BLaER1 treated with 17β-estradiol and CSF1 and Interleukin-3, amounts not matched to agents 10 nM and 100 nM (cell line): ENCODE measurements around the gene PGAM4.
A peak's percentile ranks its signal among the peaks of the same experiment; 100 is the strongest.
"Not testable (repeated sequence)": the region's sequence is repeated elsewhere in the genome, so short reads cannot be mapped to it uniquely, and the experiment has no call there.

Source experiments
- H3K27ac ChIP-seq, 11 experiments: shearing (Covaris generic); formaldehyde crosslinking; 2 replicates each; pipeline ENCODE4 v1.8.1; 2022
- H3K27me3 ChIP-seq, 11 experiments: shearing (Covaris generic); formaldehyde crosslinking; 2 replicates each; pipeline ENCODE4 v1.8.1; 2022
- H3K36me3 ChIP-seq, 11 experiments: shearing (Covaris generic); formaldehyde crosslinking; 2 replicates each; pipeline ENCODE4 v1.8.1; 2022
- H3K4me1 ChIP-seq, 10 experiments: shearing (Covaris generic); formaldehyde crosslinking; 2 replicates each; pipeline ENCODE4 v1.8.1; 2022
- H3K4me2 ChIP-seq, 11 experiments: shearing (Covaris generic); formaldehyde crosslinking; 2 replicates each; pipeline ENCODE4 v1.8.1; 2022
- H3K4me3 ChIP-seq, 10 experiments: shearing (Covaris generic); formaldehyde crosslinking; 2 replicates each; pipeline ENCODE4 v1.8.1; 2022
- H3K9ac ChIP-seq, 11 experiments: shearing (Covaris generic); formaldehyde crosslinking; 2 replicates each; pipeline ENCODE4 v1.8.1; 2022
- H3K9me3 ChIP-seq, 11 experiments: shearing (Covaris generic); formaldehyde crosslinking; replicated peaks in 1 of 11; 2 replicates each; pipeline ENCODE4 v1.8.1; 2022
- H4K20me1 ChIP-seq, 11 experiments: shearing (Covaris generic); formaldehyde crosslinking; 2 replicates each; pipeline ENCODE4 v1.8.1; 2022
- Cebpa-rat ChIP-seq, 11 experiments: shearing (Covaris generic); IDR thresholded peaks; 2 replicates each; pipeline ENCODE4 v1.8.1; 2022

PGAM4 gene

DNA sequence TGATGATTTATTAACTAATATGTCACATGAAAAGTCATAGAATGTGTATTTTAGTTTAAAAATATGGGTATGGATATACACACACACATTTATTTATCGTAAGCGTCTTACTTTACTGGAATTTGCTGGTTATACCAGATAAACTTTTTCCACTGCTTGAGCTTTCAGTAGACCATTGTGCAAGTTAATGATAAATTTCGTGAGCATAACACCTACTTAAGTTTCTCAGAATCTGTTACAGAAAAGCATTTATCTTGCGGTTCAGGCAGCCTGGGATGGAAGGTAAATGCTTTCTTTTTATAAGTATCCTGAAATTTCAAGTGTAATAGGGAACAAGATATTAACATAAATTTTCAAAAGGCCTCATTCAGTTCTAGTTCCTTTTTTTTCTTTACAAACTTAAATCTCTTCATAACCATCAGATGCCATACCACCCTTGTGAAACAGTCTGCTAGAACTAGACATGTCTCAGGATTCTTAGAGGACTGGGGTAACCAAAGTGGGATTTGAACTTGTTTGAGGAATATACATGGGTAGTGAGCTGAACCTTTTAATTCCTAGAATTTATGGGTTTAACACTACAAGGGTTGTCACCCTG is 31.3 kb downstream of the PGAM4 start:
- no peak overlapping the region for H3K27ac ChIP-seq
- no peak overlapping the region for H3K9ac ChIP-seq
- no peak for TF ChIP-seq Cebpa-rat (IDR thresholded peaks at IDR 0.05)
- peaks cover 14 to 75% (median 51%) of the 10 kb centered on the region in 11 experiments; a peak in 20 of 22 replicates for H3K27me3 ChIP-seq
- 0 out of 22 replicates have a peak, but pooled peaks cover 0 to 6% (median 0%) of the 10 kb centered on the region in 11 experiments for H4K20me1 ChIP-seq
- no peaks in the 10 kb centered on the region for H3K36me3 ChIP-seq
- peaks cover 3 to 25% (median 8%) of the 10 kb centered on the region in 10 experiments; a peak in 14 of 20 replicates for H3K4me1 ChIP-seq
- no peak overlapping the region; a peak in 1 of 22 replicates for H3K4me2 ChIP-seq
- peaks cover 0 to 2% (median under 1%) of the 10 kb centered on the region in 11 experiments; a peak in 9 of 22 replicates for H3K9me3 ChIP-seq
- no peak overlapping the region for H3K4me3 ChIP-seq

DNA sequence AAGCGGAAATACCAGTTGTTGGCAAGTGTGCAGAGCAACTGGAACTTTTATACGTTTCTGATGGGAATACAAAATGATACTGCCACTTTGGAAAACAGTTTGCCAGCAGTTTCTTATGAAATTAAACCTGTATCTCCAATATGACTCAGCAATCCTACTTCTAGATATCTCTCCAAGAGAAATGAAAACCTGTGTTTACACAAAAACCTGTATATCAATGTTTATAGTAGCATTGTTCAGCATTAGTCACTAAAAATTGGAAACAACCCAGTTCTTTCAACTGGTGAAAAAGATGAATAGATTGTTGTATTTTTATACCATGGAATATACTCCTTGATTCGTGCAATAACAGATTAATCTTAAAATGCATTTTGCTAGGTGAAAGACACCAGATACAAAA is 32.1 kb downstream of the PGAM4 start:
- TF ChIP-seq Cebpa-rat (IDR thresholded peaks at IDR 0.05): no peak
- H3K9me3 ChIP-seq: peaks cover 0 to 11% (median 8%) of the 10 kb centered on the region in 11 experiments; a peak in 13 of 22 replicates
- H3K27ac ChIP-seq: no peak overlapping the region
- H3K4me2 ChIP-seq: no peak overlapping the region
- H3K4me1 ChIP-seq: peaks cover 0 to 16% (median under 1%) of the 10 kb centered on the region in 10 experiments; a peak in 8 of 20 replicates
- H3K4me3 ChIP-seq: no peak overlapping the region
- 0 out of 22 replicates have a peak, but pooled peaks cover 0 to 6% (median 0%) of the 10 kb centered on the region in 11 experiments for H4K20me1 ChIP-seq
- no peak overlapping the region for H3K9ac ChIP-seq
- no peaks in the 10 kb centered on the region for H3K36me3 ChIP-seq
- peaks cover 14 to 68% (median 43%) of the 10 kb centered on the region in 11 experiments; a peak in 20 of 22 replicates for H3K27me3 ChIP-seq

DNA sequence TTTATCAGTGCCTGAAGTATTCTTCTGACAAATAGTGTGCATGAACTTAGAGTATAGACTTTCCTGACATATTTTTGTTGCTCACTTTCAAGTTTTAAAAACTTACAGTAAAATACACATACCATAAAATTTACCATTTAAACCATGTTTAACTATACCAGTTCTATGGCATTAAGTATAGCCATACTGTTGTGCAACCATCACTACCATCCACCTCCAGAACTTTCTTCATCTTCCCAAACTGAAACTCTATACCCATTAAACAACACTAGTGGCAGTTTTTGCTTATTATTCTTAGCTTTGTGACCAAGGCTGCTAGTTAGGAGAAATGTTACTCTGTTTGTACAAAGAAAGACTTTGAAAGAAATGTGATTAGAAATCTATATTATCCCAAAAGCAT is 33.1 kb downstream of the PGAM4 start:
- Histone ChIP-seq H3K36me3 (no peaks in the 10 kb centered on the region), H3K4me2 (no peak overlapping the region), H3K4me1 (peaks cover 0 to 12% (median 0%) of the 10 kb centered on the region in 10 experiments; a peak in 1 of 20 replicates), H3K4me3 (no peak overlapping the region), H3K27ac (no peak overlapping the region), H3K9ac (no peak overlapping the region), H3K9me3 (peaks cover 0 to 13% (median 8%) of the 10 kb centered on the region in 11 experiments; a peak in 13 of 22 replicates), H4K20me1 (0 out of 22 replicates have a peak, but pooled peaks cover 0 to 6% (median 0%) of the 10 kb centered on the region in 11 experiments), H3K27me3 (peaks cover 14 to 58% (median 36%) of the 10 kb centered on the region in 11 experiments; a peak in 19 of 22 replicates)
- TF ChIP-seq Cebpa-rat (IDR thresholded peaks at IDR 0.05): no peak

DNA sequence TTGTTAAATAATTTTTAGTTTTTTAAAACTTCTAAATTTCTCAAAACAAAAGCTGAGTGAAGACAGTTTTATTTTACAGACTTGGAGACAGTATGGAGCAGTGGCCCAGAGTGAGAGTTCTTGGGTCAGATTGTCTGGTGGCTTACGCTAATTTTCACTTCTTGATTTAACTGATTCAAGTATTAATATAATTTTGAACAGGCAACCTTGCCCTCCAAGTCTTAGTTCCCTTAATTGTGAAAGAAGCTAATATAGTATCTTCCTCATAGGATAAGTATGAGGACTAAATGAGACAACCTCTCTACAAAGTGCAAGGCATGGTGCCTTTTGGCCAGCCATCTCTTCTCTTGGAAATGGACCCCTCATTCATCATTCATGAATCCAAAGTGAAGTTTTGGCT is 33.6 kb downstream of the PGAM4 start:
- Histone ChIP-seq H3K9me3 (peaks cover 0 to 16% (median 8%) of the 10 kb centered on the region in 11 experiments; a peak in 13 of 22 replicates), H3K4me2 (no peak overlapping the region), H4K20me1 (0 out of 22 replicates have a peak, but pooled peaks cover 0 to 6% (median 0%) of the 10 kb centered on the region in 11 experiments), H3K4me3 (no peak overlapping the region), H3K27me3 (peaks cover 14 to 57% (median 35%) of the 10 kb centered on the region in 11 experiments; a peak in 19 of 22 replicates), H3K4me1 (peaks cover 0 to 12% (median 0%) of the 10 kb centered on the region in 10 experiments; a peak in 1 of 20 replicates), H3K36me3 (no peaks in the 10 kb centered on the region), H3K9ac (no peak overlapping the region), H3K27ac (no peak overlapping the region)
- no peak for TF ChIP-seq Cebpa-rat (IDR thresholded peaks at IDR 0.05)

DNA sequence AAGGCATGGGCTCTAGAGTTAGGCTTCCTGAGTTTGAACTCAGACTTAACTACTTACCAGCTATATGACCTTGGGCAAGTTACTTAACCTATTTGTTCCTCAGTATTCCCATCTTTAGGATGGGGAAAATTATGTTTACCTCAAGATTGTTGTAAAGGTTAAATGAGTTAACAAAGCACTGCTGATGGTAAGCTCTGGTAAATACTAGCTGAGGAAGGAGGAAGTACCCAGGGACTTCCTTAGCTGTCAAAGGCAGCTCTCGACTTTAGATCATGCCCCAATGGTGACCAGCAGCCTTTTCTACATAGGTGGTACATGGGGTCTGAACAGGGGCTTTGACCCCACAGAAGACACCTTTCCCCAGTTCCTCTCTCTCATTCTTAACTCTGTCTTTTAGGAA is 38.9 kb downstream of the PGAM4 start:
- Histone ChIP-seq H3K9ac (no peak overlapping the region), H3K27me3 (peaks cover 19 to 60% (median 43%) of the 10 kb centered on the region in 11 experiments; a peak in 21 of 22 replicates), H3K27ac (no peak overlapping the region), H3K4me1 (peaks cover 0 to 13% (median 0%) of the 10 kb centered on the region in 10 experiments; a peak in 4 of 20 replicates), H4K20me1 (peaks cover 0 to 6% (median 0%) of the 10 kb centered on the region in 11 experiments; a peak in 2 of 22 replicates), H3K9me3 (peaks cover 6 to 26% (median 16%) of the 10 kb centered on the region in 11 experiments; a peak in 16 of 22 replicates), H3K36me3 (0 out of 22 replicates have a peak, but pooled peaks cover 0 to 6% (median 0%) of the 10 kb centered on the region in 11 experiments), H3K4me2 (no peak overlapping the region), H3K4me3 (no peak overlapping the region)
- TF ChIP-seq Cebpa-rat (IDR thresholded peaks at IDR 0.05): no peak

DNA sequence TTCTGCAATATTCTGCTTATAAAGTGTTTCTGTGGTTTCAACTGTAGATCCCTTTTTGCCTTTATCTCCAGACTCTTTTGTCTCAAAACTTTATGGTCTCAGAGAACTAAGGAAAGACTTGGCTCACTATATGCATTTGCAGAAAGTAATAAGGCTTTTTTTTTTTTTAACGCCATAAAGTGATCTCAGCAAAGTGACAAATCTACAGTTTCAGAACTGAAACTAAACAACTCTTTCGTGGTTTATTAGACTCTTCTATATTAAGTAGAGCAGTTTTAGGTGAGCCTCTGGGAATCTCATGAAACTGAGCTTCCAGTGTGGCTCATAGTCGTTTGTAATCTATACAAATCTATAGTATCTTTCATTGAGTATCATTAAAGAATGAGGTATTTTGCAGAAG is 43.7 kb downstream of the PGAM4 start:
- Histone ChIP-seq H3K9ac (no peak overlapping the region), H3K27ac (no peak overlapping the region), H4K20me1 (no peaks in the 10 kb centered on the region; a peak in 2 of 22 replicates), H3K36me3 (0 out of 22 replicates have a peak, but pooled peaks cover 0 to 6% (median 0%) of the 10 kb centered on the region in 11 experiments), H3K4me2 (peak overlapping the region in 2 of 11 experiments; percentile 34 to 50; a peak in 2 of 22 replicates), H3K4me1 (peaks cover 0 to 16% (median 0%) of the 10 kb centered on the region in 10 experiments; a peak in 4 of 20 replicates), H3K9me3 (peaks cover 0 to 15% (median 9%) of the 10 kb centered on the region in 11 experiments; a peak in 13 of 22 replicates), H3K27me3 (peaks cover 23 to 85% (median 64%) of the 10 kb centered on the region in 11 experiments; a peak in 21 of 22 replicates), H3K4me3 (no peak overlapping the region)
- TF ChIP-seq Cebpa-rat (IDR thresholded peaks at IDR 0.05): no peak

DNA sequence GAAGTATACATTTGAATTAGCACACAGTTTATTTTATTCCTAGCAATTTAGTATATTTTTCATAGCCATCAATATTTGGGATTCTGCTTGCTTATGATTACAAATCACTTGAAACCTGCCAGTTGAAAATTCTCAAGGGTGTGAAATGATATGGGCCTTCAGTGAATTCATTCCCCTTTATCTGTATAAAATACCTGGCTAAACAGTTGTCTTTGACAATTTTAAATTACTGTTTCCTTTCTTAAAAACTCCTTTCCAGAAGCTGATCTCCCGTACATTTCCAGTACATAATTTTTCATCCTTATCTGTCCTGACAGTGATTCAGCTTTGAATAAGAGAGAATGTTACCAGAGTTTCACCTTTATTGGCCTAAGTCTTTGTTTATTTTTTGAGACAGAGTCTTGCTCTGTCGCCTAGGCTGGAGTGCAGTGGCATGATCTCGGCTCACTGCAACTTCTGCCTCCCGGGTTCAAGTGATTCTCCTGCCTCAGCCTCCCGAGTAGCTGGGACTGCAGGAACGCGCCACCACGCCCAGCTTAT is 45.0 kb downstream of the PGAM4 start:
- Histone ChIP-seq H3K27ac (no peak overlapping the region), H3K9ac (no peak overlapping the region), H3K27me3 (peaks cover 12 to 82% (median 58%) of the 10 kb centered on the region in 11 experiments; a peak in 20 of 22 replicates), H3K4me2 (no peak overlapping the region), H3K36me3 (0 out of 22 replicates have a peak, but pooled peaks cover 0 to 6% (median 0%) of the 10 kb centered on the region in 11 experiments), H3K9me3 (peaks cover 0 to 11% (median 8%) of the 10 kb centered on the region in 11 experiments; a peak in 8 of 22 replicates), H3K4me1 (peaks cover 0 to 16% (median 0%) of the 10 kb centered on the region in 10 experiments; a peak in 4 of 20 replicates), H4K20me1 (no peaks in the 10 kb centered on the region; a peak in 2 of 22 replicates), H3K4me3 (no peak overlapping the region)
- no peak for TF ChIP-seq Cebpa-rat (IDR thresholded peaks at IDR 0.05)

DNA sequence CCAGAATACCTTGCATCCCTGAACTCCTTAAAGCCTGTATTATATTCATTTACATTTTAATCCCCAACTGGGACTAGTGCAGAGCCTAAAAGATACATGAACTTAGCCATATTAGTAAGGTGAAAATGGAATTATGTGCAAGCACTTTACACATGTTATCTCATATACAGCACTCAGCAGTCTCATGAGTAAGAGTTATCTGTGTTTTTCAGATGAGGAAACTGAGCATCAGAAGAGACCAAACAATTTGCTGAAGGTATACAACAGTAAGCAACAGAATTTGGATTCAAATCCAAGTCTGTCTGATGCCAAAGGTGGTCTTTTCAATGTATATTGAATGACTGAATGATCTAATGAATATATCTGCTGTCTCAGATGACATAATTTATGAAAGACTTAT is 46.7 kb downstream of the PGAM4 start:
- Histone ChIP-seq H3K36me3 (0 out of 22 replicates have a peak, but pooled peaks cover 0 to under 1% (median 0%) of the 10 kb centered on the region in 11 experiments), H3K27me3 (peaks cover 12 to 80% (median 64%) of the 10 kb centered on the region in 11 experiments; a peak in 21 of 22 replicates), H3K4me1 (peaks cover 0 to 26% (median 3%) of the 10 kb centered on the region in 10 experiments; a peak in 5 of 20 replicates), H3K9ac (no peak overlapping the region), H3K4me2 (no peak overlapping the region), H3K27ac (no peak overlapping the region), H3K4me3 (no peak overlapping the region), H3K9me3 (peaks cover 0 to 11% (median 8%) of the 10 kb centered on the region in 11 experiments; a peak in 8 of 22 replicates), H4K20me1 (peaks cover 0 to 7% (median 0%) of the 10 kb centered on the region in 11 experiments; a peak in 3 of 22 replicates)
- no peak for TF ChIP-seq Cebpa-rat (IDR thresholded peaks at IDR 0.05)

DNA sequence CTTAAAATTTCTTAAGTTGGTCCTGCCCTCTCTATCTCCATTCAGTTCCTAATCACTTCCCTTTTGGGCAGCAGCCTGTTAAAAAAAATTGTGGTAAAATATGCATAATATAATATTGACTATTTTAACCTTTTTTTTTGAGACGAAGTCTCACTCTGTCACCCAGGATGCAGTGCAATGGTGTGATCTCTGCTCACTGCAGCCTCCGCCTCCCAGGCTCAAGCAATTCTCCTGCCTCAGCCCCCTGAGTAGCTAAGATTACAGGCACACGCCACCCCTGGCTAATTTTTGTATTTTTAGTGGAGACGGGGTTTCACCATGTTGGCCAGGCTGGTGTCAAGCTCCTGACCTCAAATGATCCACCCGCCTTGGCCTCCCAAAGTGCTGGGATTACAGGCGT is 50.1 kb downstream of the PGAM4 start:
- not testable (repeated sequence) for H3K27ac ChIP-seq, H3K36me3 ChIP-seq

More for the DNA sequence above, 50.1 kb downstream of the PGAM4 start:
- H3K4me2 ChIP-seq, H3K4me3 ChIP-seq, H3K9ac ChIP-seq: not testable (repeated sequence)
- H3K4me1 ChIP-seq: peaks cover 0 to 10% (median 0%) of the 10 kb centered on the region in 10 experiments; a peak in 4 of 20 replicates
- peaks cover 31 to 80% (median 75%) of the 10 kb centered on the region in 11 experiments for H3K27me3 ChIP-seq
- H3K9me3 ChIP-seq: peaks cover 0 to 11% (median 8%) of the 10 kb centered on the region in 11 experiments; a peak in 8 of 22 replicates
- peaks cover 0 to 13% (median 0%) of the 10 kb centered on the region in 11 experiments; a peak in 4 of 22 replicates for H4K20me1 ChIP-seq
